Activated naive CD4-positive, alpha-beta T cell treated with anti-CD3 and anti-CD28 coated beads, Interleukin-2, amount 10 ng/mL, durations not matched to agents 7 days and 5 days (primary cell): Measurements from ENCODE around the gene POLR1B.
A peak's percentile ranks its signal among the peaks of the same experiment; 100 is the strongest.

Experiments
- CTCF ChIA-PET: fragments of 350-600 bp; sonication (Branson Sonifier 250); formaldehyde crosslinking; loops from one replicate; lab custom pipeline; 2021; ENCODE audit warnings: antibody characterized with exemption; lab: Charles Lee
- DNase-seq: peaks from one replicate; pipeline ENCODE4 v3.0.0-alpha.2; 2020
- H3K27ac Mint-ChIP-seq: one replicate; pipeline ENCODE4 v1.8.0; 2021; ENCODE audit warnings: mild to moderate bottlenecking, moderate library complexity, mixed read lengths
- H3K27me3 Mint-ChIP-seq: one replicate; pipeline ENCODE4 v1.8.0; 2021; ENCODE audit warnings: mild to moderate bottlenecking, mixed read lengths
- H3K36me3 Mint-ChIP-seq: one replicate; pipeline ENCODE4 v1.8.0; 2021; ENCODE audit warnings: mixed read lengths
- H3K4me1 Mint-ChIP-seq: one replicate; pipeline ENCODE4 v1.8.0; 2021; ENCODE audit warnings: mixed read lengths
- H3K4me3 Mint-ChIP-seq: one replicate; pipeline ENCODE4 v1.8.0; 2021; ENCODE audit warnings: mild to moderate bottlenecking, moderate library complexity, mixed read lengths
- H3K9me3 Mint-ChIP-seq: one replicate; pipeline ENCODE4 v1.8.0; 2021; ENCODE audit warnings: mixed read lengths

Gene POLR1B

GRCh38 chr2:112621790-112622527 is 79.7 kb downstream of the POLR1B start:
- peaks cover 45% of the 10 kb centered on the region for H3K4me1 Mint-ChIP-seq
- H3K9me3 Mint-ChIP-seq: no peaks in the 10 kb centered on the region
- CTCF ChIA-PET: interaction anchor here (11.3 kb wide), 1 partner anchor 105 kb away, joined by 193 read pairs; no protein-coding TSS in a partner anchor
- no peak overlapping the region for H3K4me3 Mint-ChIP-seq
- H3K27ac Mint-ChIP-seq: no peak overlapping the region
- H3K27me3 Mint-ChIP-seq: peaks cover 17% of the 10 kb centered on the region
- H3K36me3 Mint-ChIP-seq: no peaks in the 10 kb centered on the region
- DNase-seq: no peak

DNA sequence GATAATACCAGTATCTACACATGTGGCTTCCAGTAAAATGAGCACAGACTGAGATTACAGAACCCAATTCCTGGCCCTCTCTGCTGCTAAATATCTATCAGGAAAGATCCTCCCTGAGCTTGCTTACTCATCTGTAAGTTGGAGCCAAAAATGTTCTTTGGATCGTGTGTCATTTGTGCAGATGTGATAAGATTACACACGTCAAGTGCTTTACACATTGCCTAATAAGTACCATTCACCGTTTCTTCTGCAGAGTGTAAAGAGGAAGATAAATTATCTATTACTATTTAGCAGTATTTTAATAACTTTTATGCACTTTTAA is 80.2 kb downstream of the POLR1B start:
- Mint-ChIP-seq H3K27me3 (peaks cover 17% of the 10 kb centered on the region), H3K4me3 (no peak overlapping the region), H3K9me3 (no peaks in the 10 kb centered on the region), H3K27ac (no peak overlapping the region), H3K4me1 (peaks cover 50% of the 10 kb centered on the region), H3K36me3 (no peaks in the 10 kb centered on the region)
- CTCF ChIA-PET: interaction anchor here (0.6 to 11.3 kb wide), 3 partner anchors 25 to 105 kb away, joined by 3 to 193 read pairs (median 4); no protein-coding TSS in a partner anchor
- no peak for DNase-seq

DNA sequence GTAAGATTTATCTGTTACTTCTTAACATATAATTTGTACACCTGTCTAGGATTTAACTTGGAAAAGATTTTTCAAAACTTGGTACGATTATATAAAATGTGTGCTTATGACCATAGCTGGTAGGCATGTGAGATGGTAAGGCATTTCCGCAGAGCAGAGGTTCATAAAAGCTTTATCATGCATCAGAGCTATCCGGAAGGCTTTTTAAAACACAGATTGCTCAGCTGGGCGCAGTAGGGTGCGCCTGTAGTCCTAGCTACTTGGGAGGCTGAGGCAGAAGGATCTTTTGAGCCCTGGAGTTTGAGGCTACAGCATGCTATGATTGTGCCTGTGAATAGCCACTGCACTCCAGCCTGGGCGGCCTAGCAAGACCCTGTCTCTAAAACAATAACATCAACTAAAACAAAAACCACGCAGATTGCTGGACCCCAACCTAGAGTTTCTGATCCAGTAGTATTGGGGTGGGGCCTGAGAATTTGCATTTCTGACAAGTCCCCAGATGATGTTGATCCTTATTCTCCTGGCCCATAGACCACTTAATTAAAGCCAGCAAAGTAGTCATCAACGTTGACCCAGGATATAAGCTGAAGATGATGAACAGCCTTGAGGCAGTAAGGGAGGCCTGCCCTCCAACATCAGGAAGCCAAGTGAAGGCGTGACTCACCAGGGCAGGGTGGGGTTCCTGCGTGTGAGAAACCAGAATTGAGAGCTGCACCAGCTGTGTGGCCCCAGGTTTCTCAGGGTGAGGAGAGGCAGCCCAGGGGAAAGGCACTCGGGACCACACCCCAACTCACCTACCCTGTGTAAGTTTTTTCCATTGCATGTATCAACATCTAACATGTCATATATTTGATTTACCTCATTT is 81.9 kb downstream of the POLR1B start:
- Mint-ChIP-seq H3K36me3 (peaks cover 4% of the 10 kb centered on the region), H3K27me3 (peaks cover 17% of the 10 kb centered on the region), H3K4me1 (peaks cover 67% of the 10 kb centered on the region), H3K27ac (peak overlapping the region; percentile 96), H3K4me3 (peak overlapping the region; percentile 21), H3K9me3 (no peaks in the 10 kb centered on the region)
- CTCF ChIA-PET: interaction anchor here (1.0 to 11.3 kb wide), 7 partner anchors 20 to 103 kb away, joined by 3 to 193 read pairs (median 46); partner anchors contain the start of gene SLC20A1
- DNase-seq: peak; percentile 89

DNA sequence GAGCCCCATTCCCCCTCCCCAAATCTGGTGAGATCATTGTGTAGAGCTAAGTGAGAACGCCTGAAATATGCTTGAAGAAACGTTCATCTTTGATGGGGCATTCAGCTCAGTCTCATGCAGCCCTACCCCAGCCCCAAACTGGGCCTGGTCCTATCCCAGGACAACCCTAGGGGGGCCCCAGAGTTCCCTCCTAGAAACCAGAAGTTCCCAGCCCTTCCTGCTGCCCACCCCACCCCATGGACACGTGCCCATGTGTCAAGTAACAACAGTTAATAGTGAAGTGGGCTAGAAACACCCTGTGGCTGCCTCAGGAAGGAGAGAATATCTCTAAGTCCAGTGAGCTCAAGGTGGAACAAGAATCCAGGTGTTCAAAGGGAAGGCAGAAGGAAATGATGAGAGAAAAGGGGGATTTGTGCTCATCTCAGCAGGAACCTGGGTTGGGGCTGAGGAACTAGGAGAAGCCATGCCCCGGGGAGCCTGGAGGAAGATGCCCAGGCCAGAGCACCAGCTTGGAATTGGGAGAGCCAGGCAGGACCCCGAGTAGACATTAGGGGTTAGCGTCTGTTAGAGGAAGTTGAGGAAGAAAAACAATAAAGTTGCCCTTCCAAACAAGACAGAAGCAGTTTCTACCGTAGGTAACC is 83.3 kb downstream of the POLR1B start:
- Mint-ChIP-seq H3K9me3 (no peaks in the 10 kb centered on the region), H3K4me3 (peak overlapping the region; percentile 4), H3K27me3 (peaks cover 10% of the 10 kb centered on the region), H3K27ac (peak overlapping the region; percentile 96), H3K4me1 (peaks cover 81% of the 10 kb centered on the region), H3K36me3 (peaks cover 4% of the 10 kb centered on the region)
- no peak for DNase-seq
- CTCF ChIA-PET: interaction anchor here (0.9 to 11.3 kb wide), 13 partner anchors 11 to 316 kb away, joined by 3 to 193 read pairs (median 6); partner anchors contain the start of gene SLC20A1

- peak overlapping the region; percentile 49 for H3K4me3 Mint-ChIP-seq
- no peaks in the 10 kb centered on the region for H3K9me3 Mint-ChIP-seq
- peak; percentile 74 for DNase-seq
- H3K36me3 Mint-ChIP-seq: peaks cover 4% of the 10 kb centered on the region
- CTCF ChIA-PET: interaction anchor here (0.9 to 11.3 kb wide), 17 partner anchors 9 to 315 kb away, joined by 3 to 193 read pairs (median 6); partner anchors contain the start of gene SLC20A1
- peaks cover 5% of the 10 kb centered on the region for H3K27me3 Mint-ChIP-seq
- peaks cover 87% of the 10 kb centered on the region for H3K4me1 Mint-ChIP-seq
- H3K27ac Mint-ChIP-seq: peak overlapping the region; percentile 96
Measured at GRCh38 chr2:112626604-112627059, 84.4 kb downstream of the POLR1B start.
